Measurements from ENCODE around the gene GATAD2B. TPM values are rescaled to one million over a fixed set of nuclear protein-coding genes. Genes with fewer than 3 reads are reported as not detected.
"Not testable (repeated sequence)": the region's sequence is repeated elsewhere in the genome, so short reads cannot be mapped to it uniquely, and the experiment has no call there.

The GATAD2B gene
- total RNA-seq, 1 experiment from 2014 or later, result 5.1 TPM

- DNase-seq (ENCODE audit: low read depth), result not testable (repeated sequence)
Measured at GRCh38 chr1:153840774-153841173, 82.0 kb downstream of the GATAD2B start.

GRCh38 chr1:153833968-153834367 is 88.8 kb downstream of the GATAD2B start:
- DNase-seq (ENCODE audit: low read depth), result not testable (repeated sequence)

DNA sequence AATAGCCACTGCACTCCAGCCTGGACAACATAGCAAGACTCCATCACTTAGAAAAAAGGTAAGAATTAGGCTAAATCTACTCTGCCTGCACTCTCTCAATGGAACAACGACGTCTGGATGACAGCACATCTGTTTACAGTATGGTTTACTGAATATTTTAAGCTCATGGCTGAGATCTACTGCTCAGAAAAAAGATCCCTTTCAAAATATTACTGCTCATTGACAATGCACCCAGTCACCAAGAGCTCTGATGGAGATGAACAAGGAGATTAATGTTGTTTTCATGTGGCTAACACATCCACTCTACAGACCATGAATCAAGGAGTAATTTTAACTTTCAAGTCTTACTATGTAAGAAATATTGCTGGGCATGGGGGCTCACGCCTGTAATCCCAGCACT is 89.6 kb downstream of the GATAD2B start:
- no peak for DNase-seq (ENCODE audit: low read depth)

DNA sequence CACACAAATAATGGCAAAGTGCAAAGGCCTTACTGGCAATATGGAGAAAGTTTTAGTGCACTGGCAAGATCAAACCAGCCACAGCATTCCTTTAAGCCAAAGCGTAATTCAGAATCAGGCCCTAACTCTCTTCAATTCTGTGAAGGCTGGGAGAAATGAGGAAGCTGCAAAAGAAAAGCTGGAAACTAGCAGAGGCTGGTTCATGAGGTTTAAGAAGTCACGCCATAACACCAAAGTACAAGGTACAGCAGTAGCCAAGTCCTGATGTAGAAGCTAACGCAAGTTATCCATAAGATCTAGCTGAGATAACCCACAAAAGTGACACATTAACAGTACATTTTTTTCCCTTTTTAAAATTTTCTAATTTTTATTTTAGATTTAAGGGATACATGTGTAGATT is 90.5 kb downstream of the GATAD2B start:
- no peak for DNase-seq (ENCODE audit: low read depth)

GRCh38 chr1:153831026-153831425 is 91.7 kb downstream of the GATAD2B start:
- DNase-seq (ENCODE audit: low read depth), result no peak

GRCh38 chr1:153827168-153827964 is 95.4 kb downstream of the GATAD2B start:
- DNase-seq (ENCODE audit: low read depth), result no peak

DNA sequence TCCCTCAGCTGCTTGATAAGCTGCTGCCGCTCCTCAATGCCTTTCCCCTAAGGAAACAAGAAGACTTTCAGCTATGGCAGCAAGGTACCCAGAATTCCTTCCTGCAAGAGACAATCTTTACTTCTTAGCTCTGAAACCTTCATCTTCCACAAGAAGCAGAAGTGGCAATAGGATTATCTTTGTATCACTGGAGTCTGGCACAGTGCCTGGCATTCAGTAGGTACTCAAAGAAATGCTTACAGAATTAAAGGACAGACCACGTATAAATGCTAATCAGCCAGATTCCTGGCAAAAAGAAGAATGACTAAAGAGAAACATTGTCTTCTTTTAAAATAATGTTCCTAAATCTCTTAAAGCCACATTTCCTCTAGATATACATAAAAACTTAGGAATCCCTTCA is 103.9 kb downstream of the GATAD2B start:
- DNase-seq (ENCODE audit: low read depth), result no peak

DNA sequence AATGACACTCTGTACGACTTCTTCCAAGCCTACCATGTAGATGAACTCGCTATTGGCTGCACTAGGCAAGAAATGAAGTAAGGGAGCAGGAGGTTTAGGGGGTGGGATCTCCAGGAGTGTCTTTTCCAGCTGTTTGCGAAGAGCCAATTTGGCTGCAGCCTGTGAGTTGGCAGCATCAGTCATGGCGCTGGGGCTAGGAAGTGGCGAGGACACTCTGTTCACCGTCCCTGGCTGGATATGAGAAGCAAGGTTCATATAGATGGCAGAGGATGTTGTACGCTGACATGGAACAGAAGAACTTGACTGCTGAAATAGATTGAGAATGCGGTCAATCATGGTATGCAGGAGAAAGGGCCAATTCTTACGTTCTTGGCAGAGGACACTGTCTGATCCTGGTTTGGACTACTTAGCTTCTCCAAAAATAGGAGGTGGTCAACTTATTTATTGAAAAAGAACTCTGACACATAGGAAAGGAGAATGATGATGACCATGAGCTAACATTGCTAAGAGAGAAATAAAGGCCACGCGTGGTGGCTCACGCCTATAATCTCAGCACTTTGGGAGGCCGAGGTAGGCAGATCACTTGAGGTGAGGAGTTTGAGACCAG is 106.4 kb downstream of the GATAD2B start:
- no peak for DNase-seq (ENCODE audit: low read depth)

- no peak for DNase-seq (ENCODE audit: low read depth)
Measured at GRCh38 chr1:153805886-153806719, 116.7 kb downstream of the GATAD2B start.

DNA sequence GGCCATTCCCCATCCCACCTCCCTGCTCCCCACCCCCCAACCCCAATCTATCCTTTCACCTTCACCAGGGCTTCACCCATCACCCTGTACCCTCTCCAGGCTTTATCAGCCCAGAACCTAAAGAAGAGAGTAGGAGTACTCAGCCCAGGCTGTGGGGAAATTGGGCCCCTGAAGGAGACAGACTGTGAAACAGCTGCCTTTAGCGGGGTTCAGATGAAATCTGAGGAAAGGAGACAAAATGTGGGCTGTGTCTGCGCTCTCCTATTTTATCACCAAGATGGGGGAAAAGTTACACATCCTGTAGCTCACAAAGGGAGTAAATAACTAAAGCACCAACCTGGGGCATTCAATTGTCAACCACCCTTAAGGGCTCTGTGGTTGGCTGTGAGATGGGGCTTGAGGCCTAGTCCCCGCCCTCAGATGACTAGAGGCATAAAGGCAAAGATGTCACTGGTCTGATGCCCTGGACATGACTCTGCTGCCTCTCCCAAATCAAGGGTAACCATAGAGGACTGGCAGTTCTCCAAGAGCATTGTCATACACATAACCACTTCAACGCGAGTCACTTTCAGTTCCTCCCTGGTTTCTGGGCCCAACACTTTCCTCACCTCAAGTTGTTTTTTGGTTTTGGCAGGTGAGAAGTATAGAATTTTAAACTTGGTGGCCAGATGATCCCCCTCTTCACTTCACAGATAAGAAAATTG is 117.6 kb downstream of the GATAD2B start:
- DNase-seq (ENCODE audit: low read depth), result peak; percentile 95

- DNase-seq (ENCODE audit: low read depth), result no peak
Measured at GRCh38 chr1:153804112-153804511, 118.7 kb downstream of the GATAD2B start.

DNA sequence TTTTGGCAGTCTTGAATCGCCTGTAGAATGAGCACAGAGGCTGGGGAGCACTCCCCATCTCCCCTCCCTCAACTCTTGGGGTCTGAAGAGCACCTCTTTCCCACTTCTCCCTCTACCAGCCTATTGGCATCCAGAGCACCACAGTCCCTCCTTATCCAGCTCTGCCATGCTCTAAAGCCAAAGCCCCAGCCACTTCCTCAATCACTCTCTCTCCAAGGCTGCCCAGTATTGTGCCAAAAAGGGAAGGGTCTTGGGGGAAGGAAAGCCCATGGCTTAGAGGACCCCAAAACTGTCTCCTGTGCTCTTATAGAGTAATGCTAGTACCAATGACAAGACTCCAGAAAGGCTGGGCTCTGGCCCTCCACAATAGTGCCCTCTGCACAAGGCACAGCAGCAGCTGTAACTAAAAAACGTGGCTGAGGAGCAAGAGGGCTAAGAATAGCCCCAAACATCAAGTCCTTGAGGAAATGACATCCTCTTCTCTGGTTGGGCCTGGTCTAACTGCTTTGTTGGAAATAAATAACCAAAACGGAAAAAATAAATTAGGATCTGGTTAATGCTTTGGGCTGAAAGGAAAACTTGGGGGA is 119.2 kb downstream of the GATAD2B start:
- no peak for DNase-seq (ENCODE audit: low read depth)

DNA sequence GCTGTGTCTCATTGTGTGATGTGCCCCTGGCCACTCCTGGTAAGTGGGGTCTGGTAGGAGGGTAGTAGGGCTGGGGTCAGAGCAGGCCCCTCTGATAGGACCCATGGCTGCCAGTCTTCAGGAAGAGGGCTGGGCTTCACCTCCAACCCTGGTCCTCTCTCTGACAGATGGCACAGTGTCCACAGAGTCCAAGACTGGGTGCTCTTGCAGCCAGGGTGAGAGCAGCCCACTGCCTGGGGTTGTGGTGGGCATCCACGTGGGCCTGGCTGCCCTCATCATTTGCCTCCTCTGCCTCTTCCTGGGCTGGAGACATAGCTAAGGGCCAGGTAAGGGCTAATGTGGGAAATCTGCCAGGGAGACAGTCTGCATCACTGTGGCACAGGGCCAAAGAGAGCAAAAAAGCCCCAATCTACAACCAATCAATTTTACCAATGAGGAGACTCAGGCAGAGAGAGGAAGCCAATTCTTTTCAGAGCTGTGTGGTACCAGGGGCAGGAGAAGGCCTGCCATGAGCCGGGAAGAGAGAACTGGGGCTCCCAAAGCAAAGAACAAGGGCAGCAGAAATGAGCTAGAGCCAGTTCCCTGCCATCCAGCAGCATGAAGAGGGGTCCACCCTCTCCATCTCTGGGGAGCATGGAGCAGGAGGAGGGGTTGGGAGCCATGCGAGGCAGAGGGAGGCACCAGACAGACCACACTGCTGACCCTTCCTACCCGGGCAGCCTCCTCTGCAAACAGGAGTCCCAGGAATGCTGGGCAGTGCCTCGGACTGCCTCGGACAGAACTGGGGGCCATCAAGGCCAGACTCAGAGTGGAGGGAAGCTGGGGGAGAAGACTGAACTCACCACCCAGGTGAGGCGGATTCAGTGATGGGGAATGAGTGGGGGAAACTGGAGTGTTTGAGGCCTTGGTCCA is 120.7 kb downstream of the GATAD2B start:
- DNase-seq (ENCODE audit: low read depth), result no peak

GRCh38 chr1:153801028-153801625 is 121.6 kb downstream of the GATAD2B start:
- no peak for DNase-seq (ENCODE audit: low read depth)

GRCh38 chr1:153800516-153800915 is 122.3 kb downstream of the GATAD2B start:
- DNase-seq (ENCODE audit: low read depth), result no peak

- DNase-seq (ENCODE audit: low read depth), result no peak
Measured at GRCh38 chr1:153799566-153800465, 123.0 kb downstream of the GATAD2B start.

DNA sequence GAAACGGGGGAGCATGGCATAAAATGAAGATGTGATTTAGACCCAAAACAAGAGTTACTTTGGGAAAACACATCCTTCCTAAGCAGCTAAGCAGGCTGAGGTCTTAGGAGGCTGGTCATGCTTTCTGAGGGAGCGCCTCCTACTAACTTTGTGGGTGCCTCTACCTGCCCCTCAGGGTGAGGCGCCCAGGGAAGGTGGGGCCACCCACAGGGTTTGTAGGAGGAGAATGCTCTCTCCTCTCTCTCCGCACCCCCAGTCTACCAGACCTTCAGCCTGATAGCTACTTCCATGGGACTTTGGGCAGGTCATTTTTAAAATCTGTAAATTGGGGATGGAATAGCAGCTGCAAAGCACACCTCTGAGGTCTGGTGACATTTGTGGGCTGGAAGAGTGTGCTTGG is 123.8 kb downstream of the GATAD2B start:
- DNase-seq (ENCODE audit: low read depth), result no peak

DNA sequence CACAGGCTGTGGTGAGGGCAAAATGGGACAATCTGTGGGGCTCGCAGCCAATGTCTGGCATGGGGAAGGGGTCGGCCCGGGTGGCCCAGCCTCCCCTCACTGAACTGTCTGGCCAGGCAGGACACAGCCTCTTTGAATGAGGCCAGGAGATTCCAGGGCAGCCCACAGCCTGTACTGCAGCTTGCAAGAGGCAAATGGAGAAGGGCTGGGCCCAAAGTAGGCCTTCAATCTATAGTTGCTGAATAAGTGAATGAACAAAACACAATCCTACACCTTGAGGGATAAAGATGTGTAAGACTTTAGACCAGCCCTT is 124.3 kb downstream of the GATAD2B start:
- DNase-seq (ENCODE audit: low read depth), result no peak

Data from LHCN-M2 (cell line).